A673 (cell line): ENCODE results near the gene OR2A14. TPM values are rescaled to one million over a fixed set of nuclear protein-coding genes. Genes with fewer than 3 reads are reported as not detected.

Experiments
- BruUV-seq: library from RNA; stranded (reverse); fragments of 400-500 nt; replicated peaks from 2 replicates; lab custom pipeline; 2021; lab: Mats Ljungman, UMichigan
- CTCF ChIA-PET: fragments of 300-600 bp; sonication (Branson Sonifier 250); formaldehyde crosslinking; loops from one replicate; lab custom pipeline; 2022; ENCODE audit warnings: antibody characterized with exemption; lab: Charles Lee
- POLR2A ChIA-PET: fragments of 300-600 bp; sonication (Branson Sonifier 250); formaldehyde crosslinking; loops from one replicate; lab custom pipeline; 2022; ENCODE audit warnings: antibody characterized with exemption; ENCODE audit not compliant: low non-redundant PET; lab: Charles Lee
- DNase-seq: peaks from one replicate; pipeline ENCODE4 v3.0.0-alpha.2; 2015; ENCODE audit warnings: low spot score
- H3K27ac ChIP-seq: fragments of 200-600 bp; sonication (generic); 2 replicates; pipeline ENCODE4 v1.5.1; 2016; ENCODE audit warnings: mixed run types, low read depth, mild to moderate bottlenecking, mixed read lengths, antibody characterized with exemption, low read length; ENCODE audit not compliant: poor library complexity, severe bottlenecking
- H3K27me3 ChIP-seq: fragments of 200-600 bp; sonication (generic); replicated peaks from 2 replicates; pipeline ENCODE4 v1.6.1; 2017; ENCODE audit warnings: mixed run types, low read depth, mild to moderate bottlenecking, mixed read lengths, antibody characterized with exemption, low read length; ENCODE audit not compliant: insufficient read depth, poor library complexity
- H3K36me3 ChIP-seq: fragments of 200-600 bp; sonication (generic); 2 replicates; pipeline ENCODE4 v1.6.1; 2016; ENCODE audit warnings: mixed run types, mild to moderate bottlenecking, mixed read lengths, antibody characterized with exemption, low read length; ENCODE audit not compliant: insufficient read depth, poor library complexity, severe bottlenecking
- H3K4me1 ChIP-seq: fragments of 200-600 bp; sonication (generic); 2 replicates; pipeline ENCODE4 v1.6.1; 2017; ENCODE audit warnings: mixed run types, mild to moderate bottlenecking, mixed read lengths, antibody characterized with exemption, low read length; ENCODE audit not compliant: insufficient read depth, poor library complexity, severe bottlenecking
- H3K4me3 ChIP-seq: fragments of 200-600 bp; sonication (generic); 2 replicates; pipeline ENCODE4 v1.5.1; 2016; ENCODE audit warnings: low read depth, mixed run types, mild to moderate bottlenecking, mixed read lengths, low read length; ENCODE audit not compliant: poor library complexity, severe bottlenecking
- H3K9me3 ChIP-seq: fragments of 200-600 bp; sonication (generic); 2 replicates; pipeline ENCODE4 v1.6.1; 2016; ENCODE audit warnings: mixed run types, low read depth, mild to moderate bottlenecking, mixed read lengths, antibody characterized with exemption, low read length; ENCODE audit not compliant: poor library complexity, severe bottlenecking
- EZH2 ChIP-seq: fragments of 200-600 bp; sonication (generic); IDR thresholded peaks from 2 replicates; pipeline ENCODE4 v1.6.1; 2017; ENCODE audit warnings: borderline replicate concordance, low read depth, mild to moderate bottlenecking, mixed read lengths, antibody characterized with exemption, low read length; ENCODE audit not compliant: poor library complexity, severe bottlenecking
- intact Hi-C: fragments of 100-400 bp; cut with micrococcal nuclease; formaldehyde crosslinking; loops from one replicate; pipeline ENCODE4 v1.10.0; 2022; ENCODE audit not compliant: unreplicated experiment
- total RNA-seq: library from RNA; stranded (reverse); gene quantifications from 2 replicates; pipeline ENCODE4 v1.2.3, GENCODE V29; 2021
- TF ChIP-seq, protein P1 (sequence below): fragments of 300-800, 200-600 bp; sonication (generic); conservative IDR thresholded peaks from 2 replicates; pipeline ENCODE4 v1.5.1; 2017; ENCODE audit warnings: low read depth, mild to moderate bottlenecking, antibody characterized with exemption, low read length, moderate library complexity, mixed read lengths

OR2A14 gene
- total RNA-seq, 1 experiment from 2014 or later: not detected

DNA sequence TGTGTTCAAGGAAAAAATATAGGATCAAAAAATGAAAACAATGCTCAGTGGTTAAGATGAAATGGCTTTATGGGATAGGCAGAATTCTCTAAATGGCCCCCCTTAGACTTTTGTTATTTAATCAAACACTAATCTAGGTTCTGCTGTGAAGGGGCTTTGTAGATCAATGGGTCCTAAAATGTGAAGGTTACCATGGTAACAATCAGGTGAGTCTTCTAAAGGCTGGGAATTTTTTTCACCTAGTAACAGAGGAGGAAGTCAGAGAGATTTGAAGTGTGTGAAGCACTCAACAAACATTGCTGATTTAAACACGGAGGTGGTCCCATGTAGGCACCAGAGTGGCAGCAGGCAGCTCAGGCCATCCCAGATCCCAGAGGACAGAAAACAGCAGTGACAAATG, 11.1 kb downstream of the OR2A14 start:
- ChIA-PET CTCF (no interaction called here), POLR2A (no interaction called here)
- no TSS peak for BruUV-seq
- no peak overlapping the region for H3K4me3 ChIP-seq
- no peaks in the 10 kb centered on the region for H3K27me3 ChIP-seq
- no peak for TF ChIP-seq EZH2
- TF ChIP-seq, protein P1, sequence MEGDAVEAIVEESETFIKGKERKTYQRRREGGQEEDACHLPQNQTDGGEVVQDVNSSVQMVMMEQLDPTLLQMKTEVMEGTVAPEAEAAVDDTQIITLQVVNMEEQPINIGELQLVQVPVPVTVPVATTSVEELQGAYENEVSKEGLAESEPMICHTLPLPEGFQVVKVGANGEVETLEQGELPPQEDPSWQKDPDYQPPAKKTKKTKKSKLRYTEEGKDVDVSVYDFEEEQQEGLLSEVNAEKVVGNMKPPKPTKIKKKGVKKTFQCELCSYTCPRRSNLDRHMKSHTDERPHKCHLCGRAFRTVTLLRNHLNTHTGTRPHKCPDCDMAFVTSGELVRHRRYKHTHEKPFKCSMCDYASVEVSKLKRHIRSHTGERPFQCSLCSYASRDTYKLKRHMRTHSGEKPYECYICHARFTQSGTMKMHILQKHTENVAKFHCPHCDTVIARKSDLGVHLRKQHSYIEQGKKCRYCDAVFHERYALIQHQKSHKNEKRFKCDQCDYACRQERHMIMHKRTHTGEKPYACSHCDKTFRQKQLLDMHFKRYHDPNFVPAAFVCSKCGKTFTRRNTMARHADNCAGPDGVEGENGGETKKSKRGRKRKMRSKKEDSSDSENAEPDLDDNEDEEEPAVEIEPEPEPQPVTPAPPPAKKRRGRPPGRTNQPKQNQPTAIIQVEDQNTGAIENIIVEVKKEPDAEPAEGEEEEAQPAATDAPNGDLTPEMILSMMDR: no peak
- H3K4me1 ChIP-seq: no peaks in the 10 kb centered on the region
- H3K27ac ChIP-seq: no peak overlapping the region
- DNase-seq: no peak
- intact Hi-C loops: no loop called here
- no peaks in the 10 kb centered on the region for H3K36me3 ChIP-seq
- no peaks in the 10 kb centered on the region for H3K9me3 ChIP-seq

DNA sequence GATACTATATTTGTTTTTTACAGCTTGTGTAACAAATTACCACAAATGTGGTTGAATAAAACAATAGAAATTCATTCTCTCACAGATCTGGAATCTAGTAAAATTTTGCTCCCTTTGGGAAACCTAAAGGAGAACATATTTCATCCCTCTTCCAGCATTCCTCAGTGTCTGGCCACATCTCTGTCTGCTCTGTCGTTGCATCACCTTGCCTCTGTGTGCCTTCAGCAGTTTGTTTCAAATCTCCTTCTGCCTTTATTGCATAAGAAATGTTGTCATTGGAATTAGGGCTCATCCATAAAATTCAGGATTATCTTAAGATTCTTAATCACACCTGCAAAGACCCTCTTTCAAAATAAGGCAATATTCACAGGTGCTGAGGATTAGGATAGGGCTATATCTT, 14.5 kb downstream of the OR2A14 start:
- intact Hi-C loops: no loop called here
- no peaks in the 10 kb centered on the region for H3K27me3 ChIP-seq
- POLR2A ChIA-PET: no interaction called here
- no peaks in the 10 kb centered on the region for H3K36me3 ChIP-seq
- H3K4me3 ChIP-seq: no peak overlapping the region
- H3K9me3 ChIP-seq: no peaks in the 10 kb centered on the region
- H3K4me1 ChIP-seq: no peaks in the 10 kb centered on the region
- no peak for DNase-seq
- BruUV-seq: no TSS peak
- TF ChIP-seq, protein P1: no peak
- no peak for TF ChIP-seq EZH2
- CTCF ChIA-PET: no interaction called here
- H3K27ac ChIP-seq: no peak overlapping the region

DNA sequence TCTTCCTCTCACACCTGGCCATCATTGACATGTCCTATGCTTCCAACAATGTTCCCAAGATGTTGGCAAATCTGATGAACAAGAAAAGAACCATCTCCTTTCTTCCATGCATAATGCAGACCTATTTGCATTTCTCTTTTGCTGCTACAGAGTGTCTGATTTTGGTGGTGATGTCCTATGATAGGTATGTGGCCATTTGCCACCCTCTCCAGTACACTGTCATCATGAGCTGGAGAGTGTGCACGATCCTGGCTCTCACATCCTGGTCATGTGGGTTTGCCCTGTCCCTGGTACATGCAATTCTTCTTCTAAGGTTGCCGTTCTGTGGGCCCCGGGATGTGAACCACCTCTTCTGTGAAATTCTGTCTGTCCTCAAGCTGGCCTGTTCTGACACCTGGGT, 19.2 kb downstream of the OR2A14 start:
- intact Hi-C loops: no loop called here
- no peaks in the 10 kb centered on the region for H3K4me1 ChIP-seq
- H3K4me3 ChIP-seq: no peak overlapping the region
- no TSS peak for BruUV-seq
- TF ChIP-seq, protein P1: no peak
- no peak for TF ChIP-seq EZH2
- H3K9me3 ChIP-seq: no peaks in the 10 kb centered on the region
- ChIA-PET POLR2A (no interaction called here), CTCF (no interaction called here)
- no peaks in the 10 kb centered on the region for H3K36me3 ChIP-seq
- DNase-seq: no peak
- H3K27ac ChIP-seq: no peak overlapping the region
- no peaks in the 10 kb centered on the region for H3K27me3 ChIP-seq
